Stimulated activated CD4-positive, alpha-beta T cell treated with anti-CD3 and anti-CD28 coated beads, Interleukin-1b, Interleukin-23, amount 100 ng/mL, for 24 hours (primary cell): Measurements from ENCODE around the gene ELMO1.

Source experiments
- DNase-seq, 4 experiments: peaks; one replicate each; pipeline ENCODE4 v3.0.0-alpha.2; 2020; ENCODE audit warnings: low read depth in 4 of 4, low spot score in 1 of 4

The ELMO1 gene

DNA sequence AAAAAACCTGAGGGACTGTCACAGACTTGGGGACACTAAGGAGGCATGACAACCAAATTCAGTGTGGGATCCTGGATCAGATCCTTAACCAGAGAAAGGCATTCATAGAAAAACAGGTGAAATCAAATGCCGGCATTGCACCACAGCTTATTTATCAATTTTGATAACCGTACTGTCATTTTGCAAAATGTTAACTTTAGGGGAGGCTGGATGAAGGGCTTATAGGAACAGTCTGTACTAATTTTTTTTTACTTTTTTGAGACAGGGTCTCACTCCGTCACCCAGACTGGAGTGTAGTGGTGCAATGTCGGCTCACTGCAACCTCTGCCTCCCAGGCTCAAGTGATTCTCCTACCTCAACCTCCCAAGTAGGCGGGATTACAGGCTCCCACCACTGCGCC lies 217.1 kb downstream of the ELMO1 start:
- no peak for DNase-seq

DNA sequence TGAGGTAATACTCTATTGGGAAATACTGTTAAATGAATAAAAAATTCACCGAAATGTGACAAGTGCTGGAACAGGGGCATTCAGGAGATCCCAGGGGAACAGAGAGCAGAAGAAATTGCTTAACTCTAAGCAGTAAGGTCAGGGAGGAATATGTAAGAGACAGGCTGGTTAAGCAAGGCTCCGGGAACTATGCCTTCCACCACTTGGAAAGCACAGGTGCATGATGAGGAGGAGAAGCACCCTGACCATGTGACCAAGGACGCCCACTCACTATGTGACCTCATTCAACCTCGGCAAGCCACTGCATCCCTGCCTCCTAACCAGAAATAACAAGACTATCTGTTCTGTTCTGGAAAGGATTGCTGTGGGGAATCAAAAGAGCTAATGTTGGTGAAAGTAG lies 218.4 kb downstream of the ELMO1 start:
- no peak for DNase-seq

DNA sequence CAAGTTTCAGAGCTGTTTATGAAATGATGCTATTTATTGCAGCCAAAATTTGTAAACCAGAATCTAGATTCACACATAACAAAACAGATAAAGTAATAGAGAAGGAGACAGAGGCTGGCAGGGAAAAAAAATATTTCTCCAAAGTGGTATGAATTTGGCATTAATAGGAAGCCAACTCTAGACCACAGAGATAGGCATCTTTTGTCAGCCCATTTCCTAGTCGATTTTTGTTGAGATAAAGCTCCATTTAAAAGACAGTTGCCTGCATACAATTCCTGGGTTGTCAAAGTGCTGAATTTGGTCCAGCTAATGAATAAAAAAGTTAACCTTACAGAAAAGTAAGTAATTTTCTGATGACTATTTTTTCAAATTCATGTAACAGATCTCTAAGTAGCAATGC lies 219.3 kb downstream of the ELMO1 start:
- no peak for DNase-seq

DNA sequence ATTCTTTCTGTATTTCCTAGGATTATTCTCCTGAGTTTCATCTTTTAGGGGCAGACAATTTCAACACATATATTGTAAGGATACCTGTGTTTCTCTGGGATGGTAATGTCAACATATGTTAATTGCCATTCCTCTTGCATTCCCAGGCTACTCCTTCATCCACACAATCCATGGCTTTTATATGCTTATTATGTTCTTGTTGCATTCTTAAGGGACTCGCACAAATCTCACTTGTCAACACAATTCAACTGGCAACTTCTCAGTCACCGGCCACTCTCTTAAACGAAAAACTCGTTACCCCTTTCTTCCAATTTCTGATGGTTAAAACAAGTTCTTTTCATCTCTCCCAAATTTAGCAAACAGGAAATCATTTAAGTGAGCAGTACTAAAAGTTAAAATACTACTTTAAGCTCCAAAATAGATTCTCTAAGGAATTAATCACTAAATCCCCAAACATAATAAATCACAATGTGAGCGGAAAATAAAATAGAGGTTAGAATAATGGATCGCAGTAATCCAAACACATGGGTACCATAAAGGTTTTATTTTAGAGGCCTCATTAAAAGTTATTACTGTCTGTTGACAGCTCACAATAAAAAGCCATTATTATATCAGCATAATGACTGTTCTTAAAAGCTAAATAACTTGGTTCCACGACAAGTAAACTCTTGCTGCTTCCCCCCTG lies 223.2 kb downstream of the ELMO1 start:
- no peak for DNase-seq

DNA sequence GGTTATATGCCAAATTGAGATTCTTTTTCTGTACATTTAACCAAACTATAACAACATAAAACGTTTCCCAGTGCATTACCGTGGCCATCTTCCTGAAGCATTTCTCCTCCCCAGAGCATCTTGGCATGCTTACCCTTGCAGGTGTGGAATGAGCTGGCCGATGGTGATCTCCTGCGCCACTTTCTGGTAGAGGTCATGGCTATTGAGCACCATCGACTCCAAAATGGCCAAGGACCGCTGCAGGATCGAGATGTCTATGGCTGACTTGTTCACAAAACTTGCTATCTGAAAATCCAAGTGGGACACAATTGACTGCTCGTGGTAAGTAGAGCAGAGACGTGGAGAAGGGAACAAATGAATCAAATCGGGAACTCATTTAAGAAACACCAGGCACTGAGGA lies 223.9 kb downstream of the ELMO1 start:
- no peak for DNase-seq

DNA sequence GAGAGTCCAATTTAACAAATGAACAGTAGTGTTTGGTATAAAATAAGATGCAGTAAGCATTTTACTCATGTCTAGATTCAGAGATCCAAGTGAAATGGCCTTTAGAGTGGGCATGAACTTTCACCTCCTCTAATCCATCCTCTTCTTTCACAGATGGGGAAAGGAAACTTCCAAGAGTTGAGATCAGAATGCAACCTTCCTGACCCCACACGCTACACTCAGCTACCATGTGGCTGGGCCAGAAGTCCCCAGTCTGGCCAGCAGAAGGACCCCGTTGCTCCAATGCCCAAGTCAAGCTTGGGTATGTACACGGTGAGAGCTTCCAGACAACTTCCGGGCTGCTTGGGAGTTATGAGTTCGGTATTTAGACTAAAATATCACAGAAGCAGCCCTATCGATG lies 228.0 kb downstream of the ELMO1 start:
- no peak for DNase-seq

DNA sequence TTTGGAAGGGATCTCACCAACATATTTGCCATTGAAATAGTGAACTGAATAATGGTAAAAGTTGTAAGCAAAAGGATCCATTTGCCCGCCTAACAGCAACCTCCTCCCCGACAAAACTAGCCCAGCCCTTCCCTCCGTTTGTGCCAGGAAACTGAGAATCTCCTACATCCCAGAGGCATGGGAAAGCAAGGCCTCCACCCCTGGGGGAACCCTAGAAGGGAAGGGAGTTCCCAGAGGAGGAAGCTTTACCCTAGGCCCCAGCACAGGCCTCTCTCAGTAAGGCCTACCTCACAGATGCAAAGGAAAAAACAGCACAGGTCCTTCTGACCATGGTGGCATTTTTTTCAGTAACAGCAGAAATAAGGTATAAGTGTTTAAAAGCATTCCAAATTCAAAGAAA lies 229.7 kb downstream of the ELMO1 start:
- no peak for DNase-seq

DNA sequence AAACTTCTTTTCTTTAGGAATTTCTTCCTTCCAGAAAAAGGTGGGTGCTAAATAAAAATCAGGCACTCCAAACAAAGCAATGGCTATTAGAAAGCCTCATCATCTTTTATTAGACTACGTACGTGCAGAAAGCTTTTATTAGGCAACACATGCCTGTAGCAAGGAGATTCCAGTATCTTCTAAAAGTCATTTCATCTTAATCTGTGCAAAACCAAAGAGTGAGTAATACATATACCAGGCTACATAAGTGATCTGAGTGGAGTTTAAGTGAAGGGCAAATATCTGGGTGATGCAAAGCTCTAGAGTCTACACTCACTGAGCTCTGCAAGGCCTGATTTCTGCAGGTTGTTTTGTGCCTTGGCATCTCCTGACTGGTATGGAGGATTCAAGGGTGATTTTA lies 231.7 kb downstream of the ELMO1 start:
- DNase-seq = no peak

DNA sequence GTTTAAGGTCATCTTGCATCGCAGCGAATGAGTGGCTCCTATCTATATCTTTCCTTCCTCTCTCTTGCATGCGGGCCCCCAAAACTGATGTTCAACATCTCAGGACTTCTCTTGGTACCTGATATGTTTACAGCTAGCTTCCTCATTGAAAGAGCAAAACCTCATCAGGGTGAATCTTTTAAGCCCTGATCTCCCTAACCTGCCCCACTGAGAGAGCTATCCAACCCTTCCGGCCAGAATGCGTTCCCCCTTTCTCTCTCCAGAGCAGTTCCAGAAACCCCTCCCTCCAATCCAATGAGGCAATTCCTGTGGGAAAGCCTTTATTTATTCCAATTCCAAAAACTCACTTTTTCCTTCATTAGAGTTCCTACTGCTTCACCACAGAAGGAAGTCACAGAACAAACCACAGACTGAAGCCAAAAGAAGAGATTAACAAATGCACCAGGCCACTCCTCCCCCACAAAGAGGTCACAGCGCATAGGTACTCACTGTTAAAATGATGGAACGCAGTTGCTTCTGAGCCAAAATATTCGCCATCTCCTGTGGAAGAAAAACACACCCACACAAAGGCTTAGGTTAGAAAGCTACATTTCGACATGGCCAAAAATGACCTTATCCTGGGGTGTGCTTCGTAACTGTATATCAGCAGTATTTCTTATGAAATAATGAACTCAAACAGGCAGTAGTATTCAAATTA lies 232.4 kb downstream of the ELMO1 start:
- no peak for DNase-seq

DNA sequence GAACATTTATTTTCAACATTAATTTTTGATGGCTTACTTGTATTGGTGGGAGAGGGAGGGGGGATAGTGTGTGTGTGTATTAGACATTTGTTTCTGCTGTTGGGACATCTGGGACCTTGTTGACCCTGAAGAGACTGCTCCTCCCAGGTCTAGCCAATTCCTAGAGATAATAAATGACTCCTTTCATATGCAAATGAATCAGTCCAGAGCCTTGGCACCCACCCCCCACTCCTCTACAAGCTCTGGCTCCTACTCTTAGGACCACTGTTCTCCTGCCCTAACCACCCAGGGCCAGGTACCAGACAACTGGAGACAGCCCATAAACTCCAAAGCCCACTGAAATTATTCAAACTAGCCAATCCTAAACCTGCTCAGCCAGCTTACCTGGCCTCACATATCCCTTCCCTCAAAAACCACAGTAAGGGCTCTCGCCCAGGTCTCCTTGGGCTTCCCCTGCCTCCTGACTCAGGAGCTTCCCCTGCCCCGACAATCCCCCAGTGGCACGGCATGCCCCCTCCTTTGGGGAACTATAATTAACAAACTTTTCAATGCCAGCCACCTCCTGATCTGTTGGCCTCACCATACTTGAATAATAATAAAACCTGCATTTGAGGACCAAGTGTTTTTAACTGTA lies 233.3 kb downstream of the ELMO1 start:
- no peak for DNase-seq

DNA sequence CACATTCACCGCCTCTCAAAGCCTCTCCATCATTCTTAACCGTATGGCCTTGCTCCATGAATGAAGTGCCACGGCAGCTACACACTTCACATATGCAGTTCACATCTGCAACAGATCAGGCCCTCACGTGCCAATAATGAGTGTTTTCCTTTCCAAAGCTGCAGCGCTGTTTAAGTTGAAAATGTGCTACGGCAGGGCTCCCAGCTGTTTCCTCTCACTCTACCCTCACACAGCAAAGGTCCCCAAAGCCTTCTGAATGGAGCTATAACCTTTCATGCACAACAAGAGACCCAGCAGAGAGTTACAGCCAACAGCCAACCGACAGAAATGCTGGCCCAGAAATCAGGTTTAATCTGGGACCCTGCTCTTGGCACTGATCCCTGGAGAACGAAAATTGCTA lies 236.1 kb downstream of the ELMO1 start:
- no peak for DNase-seq

DNA sequence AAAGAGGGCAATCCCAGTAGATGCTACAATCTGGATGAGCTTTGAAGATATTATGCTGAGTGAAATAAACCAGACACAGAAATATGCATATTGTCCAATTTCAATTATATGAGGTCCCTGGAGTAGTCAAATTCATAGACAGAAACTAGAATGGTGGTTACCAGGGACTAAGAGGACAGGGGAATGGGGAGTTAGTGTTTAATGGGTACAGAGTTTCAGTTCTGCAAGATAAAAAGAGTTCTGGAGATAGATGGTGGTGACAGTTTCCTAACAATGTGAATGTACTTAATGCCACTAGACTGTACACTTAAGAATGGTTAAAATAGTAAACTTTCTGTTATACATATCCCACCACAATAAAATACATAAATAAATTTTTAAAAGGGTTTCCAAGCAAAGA lies 236.6 kb downstream of the ELMO1 start:
- no peak for DNase-seq

DNA sequence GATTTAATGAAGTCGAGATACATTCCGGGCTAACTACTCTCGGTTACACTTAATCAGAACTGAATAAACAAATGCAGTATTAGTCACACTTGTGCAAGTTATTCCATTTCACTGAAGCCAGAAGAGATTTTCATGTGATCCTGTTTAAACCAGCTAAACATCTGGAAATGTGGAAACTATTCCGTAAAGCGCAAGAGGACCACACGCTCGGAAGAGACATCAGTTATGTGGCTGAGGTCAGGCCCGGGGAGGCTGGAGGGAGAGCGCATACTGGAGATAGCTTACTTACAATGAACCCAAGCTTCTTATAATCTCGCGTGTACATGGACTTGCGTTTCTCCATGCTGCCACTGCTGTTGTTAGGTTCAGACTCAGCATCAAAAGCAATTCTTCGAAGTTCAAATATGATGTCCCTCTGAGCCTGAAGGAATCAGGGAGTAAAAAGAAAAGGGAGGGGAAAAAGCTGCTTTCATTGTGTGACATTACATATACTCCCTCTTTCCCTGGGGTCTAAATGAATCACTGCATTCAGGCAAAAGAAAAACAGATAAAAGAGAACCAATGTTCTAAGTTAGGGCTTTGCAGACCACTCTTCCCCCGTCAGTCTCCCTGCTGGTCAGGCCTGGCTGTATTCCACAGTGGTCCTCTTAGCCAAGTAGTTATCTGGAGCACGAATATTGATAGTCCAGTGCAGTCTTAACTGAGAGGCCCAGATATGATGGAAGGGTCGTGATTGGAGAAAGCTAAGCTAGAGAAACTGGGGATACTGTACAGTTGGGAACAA lies 237.4 kb downstream of the ELMO1 start:
- no peak for DNase-seq

DNA sequence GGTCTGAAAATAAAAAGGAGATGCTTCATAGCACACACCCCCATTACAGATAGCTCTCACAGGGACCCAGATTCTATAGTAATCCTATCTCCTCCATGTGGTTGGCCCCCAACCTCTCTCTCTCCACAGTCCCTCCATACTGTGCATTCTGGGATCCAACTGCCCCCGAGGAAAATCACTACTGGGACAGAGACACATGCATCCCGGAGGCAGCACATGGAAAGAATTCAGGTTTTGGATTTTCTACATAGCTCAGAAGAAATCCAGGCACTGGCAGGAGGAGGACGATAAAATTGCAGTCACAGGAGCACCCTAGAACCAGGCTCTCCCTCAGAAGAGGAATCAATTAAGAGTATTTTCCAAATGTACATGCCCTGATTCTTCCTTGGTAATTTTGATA lies 239.5 kb downstream of the ELMO1 start:
- no peak for DNase-seq

DNA sequence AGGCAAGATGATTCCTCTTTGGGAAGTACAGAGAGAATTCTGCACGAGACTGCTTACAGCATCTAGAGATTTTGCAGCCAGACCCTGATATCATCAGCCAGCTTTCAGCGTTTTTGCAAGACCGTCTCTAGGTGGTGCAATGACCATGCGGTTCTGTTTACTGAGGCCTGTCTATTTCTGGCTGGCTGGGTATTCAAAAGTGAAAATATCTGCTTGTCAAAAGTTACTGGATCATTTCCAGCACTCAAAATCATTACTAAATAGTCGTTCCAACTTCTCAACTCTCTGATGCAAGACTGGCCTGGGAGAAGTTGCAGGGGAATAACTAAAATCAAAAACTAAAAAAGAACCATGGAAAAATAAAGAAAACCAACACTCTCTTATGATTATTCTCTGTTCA lies 240.1 kb downstream of the ELMO1 start:
- no peak for DNase-seq

DNA sequence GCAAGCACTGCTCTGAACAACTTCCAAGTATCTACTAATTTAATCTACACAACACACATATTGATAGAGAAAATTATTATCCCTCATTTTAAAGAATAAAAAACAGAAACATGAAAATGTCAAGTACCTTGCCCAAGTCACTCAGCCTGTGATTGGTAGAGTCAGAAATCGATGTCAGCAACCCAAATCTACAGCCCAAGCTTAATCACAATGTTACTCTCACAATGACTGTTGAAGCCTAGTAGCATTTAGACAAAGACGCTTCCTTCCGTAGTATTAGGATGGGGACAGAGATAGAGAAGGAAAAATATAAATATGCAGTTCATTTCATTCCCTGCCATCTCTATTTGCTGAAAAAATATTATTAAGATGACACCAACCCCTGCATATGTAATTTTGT lies 242.5 kb downstream of the ELMO1 start:
- no peak for DNase-seq

DNA sequence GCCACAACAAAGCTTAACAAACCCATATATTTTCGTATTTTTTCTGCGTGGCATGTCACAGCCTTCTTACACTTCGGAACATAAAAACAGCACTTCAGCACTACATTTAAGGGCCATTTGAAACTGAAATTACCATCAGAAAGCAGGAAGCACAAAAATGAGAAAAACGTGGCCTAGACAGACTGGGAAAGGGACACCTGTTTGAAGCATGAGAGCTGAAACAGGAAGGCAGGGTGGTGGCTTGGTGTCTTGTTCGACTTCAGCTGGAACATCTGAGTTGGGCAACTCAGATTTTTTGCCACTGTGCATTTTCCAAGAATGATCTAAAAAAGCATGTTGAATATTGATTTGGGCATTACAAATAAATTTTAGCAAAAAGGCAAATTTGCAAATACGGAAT lies 243.2 kb downstream of the ELMO1 start:
- DNase-seq = no peak

DNA sequence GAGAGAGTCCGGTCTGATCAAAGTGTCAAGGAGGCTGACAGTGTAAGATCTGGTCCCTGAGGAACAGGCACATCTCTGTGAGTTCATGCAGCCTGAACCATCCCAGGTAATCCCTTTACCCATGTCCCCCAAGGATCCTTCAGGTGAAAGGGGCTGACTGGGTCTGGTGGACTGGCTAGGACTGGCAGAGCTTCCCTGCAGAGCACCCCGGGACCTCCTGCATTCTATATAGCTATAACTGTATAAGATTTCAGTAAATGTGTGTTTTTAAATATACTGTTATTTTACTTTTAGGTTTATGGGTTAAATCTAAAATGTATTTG lies 246.8 kb downstream of the ELMO1 start:
- DNase-seq = no peak

DNA sequence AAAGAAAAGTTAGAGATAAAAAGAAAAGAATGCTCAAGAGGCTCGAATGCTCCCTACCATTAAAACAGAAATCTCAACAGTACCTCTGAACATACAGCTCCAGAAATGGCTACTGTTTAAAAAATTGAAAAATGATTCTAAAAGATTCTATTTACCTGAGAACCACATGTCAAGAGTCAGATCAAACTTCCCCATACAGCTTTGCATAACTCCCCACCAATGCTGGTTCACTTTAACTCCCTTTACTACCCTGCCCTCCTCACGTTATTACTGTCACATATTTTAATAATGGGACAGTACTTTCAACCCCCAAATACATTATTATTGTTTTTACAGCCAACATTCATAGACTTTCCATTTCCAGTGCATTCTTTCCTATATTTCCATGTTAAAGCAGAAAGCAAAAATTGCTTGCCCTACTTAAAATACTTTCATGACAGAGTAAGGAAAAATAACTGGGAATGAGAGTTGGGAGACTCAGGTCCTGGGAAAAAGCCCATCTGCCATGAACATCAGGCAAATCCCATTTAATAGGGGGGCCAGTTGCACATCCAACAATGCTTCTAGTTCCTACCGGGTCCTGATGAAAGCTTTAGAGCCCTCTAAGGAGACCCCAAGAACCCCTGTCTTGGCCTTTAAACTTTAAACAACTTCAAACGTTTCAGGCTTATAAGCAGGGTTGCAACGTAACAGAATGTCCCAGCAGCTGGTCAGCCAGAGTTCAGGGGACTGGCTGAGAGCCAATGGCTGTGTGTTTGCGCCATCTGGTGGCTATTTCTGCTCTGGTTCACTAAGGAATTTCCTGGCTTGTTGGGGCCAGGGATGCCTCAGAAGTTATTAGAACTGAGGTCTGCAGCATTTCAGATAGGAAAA lies 247.4 kb downstream of the ELMO1 start:
- DNase-seq = peak in 3 of 4 experiments; percentile 13 to 28 (median 24)

DNA sequence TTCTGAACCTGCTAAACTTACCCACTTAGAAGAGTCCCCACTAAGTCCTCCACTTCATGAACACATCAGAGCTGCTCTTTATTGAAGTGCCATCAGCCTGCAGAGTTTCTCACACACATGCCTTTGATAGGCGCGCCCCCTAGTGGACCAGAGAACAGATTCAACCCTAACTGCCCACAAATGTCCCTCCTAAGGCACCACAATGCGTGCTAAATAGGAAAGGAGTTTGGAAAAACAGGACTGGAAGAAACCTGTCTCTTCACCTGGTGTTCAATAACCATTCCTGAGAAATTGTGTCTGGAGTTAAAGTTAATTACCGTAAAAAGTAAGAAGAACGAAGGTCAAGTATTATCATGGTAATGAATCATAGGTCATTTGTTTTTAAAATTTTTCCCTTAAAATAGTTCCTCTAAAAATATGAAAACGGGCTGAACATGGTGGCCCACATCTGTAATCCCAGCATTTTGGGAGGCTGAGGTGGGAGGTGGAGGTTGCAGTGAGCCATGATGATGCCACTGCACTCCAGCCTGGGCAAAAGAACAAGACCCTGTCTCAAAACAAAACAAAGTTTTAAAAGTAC lies 249.7 kb downstream of the ELMO1 start:
- peak; percentile 55 to 59 (median 56) for DNase-seq
